ENCODE data around the gene CYFIP2. TPM values are rescaled to one million over a fixed set of nuclear protein-coding genes. Genes with fewer than 3 reads are reported as not detected.

The CYFIP2 gene
- total and polyA plus RNA-seq, 2 of the 13 experiments (the other 11 are each of a cell fraction or from before 2014, with no cell fraction given) = 22.6 to 30.3 TPM

DNA sequence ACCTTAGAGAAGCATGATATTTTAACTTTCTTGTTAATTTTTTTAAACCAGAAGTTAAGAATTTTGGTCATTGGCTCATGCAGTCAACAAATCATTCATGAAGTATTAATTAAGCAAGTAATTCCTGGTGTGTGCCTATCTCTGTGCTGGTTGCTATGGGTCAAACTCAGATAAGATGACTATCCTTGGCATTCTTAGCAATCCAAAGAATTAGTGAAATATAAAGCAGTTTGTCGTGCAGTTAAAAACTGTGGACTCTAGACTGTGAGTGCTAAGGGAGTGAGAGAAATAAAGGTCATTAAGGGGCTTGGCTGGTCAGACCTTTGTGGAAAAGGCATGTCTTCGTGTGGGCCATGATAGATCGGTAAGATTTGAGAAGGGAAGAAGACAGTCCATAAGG, 4.8 kb downstream of the CYFIP2 start (continued):
- TF ChIP-seq, protein P1, sequence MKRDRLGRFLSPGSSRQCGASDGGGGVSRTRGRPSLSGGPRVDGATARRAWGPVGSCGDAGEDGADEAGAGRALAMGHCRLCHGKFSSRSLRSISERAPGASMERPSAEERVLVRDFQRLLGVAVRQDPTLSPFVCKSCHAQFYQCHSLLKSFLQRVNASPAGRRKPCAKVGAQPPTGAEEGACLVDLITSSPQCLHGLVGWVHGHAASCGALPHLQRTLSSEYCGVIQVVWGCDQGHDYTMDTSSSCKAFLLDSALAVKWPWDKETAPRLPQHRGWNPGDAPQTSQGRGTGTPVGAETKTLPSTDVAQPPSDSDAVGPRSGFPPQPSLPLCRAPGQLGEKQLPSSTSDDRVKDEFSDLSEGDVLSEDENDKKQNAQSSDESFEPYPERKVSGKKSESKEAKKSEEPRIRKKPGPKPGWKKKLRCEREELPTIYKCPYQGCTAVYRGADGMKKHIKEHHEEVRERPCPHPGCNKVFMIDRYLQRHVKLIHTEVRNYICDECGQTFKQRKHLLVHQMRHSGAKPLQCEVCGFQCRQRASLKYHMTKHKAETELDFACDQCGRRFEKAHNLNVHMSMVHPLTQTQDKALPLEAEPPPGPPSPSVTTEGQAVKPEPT (CRISPR knock-in tag; IDR thresholded peaks at IDR 0.05; ENCODE audit: low read depth) = no peak
- TF ChIP-seq ZNF253 (CRISPR knock-in tag; IDR thresholded peaks at IDR 0.05; ENCODE audit: borderline replicate concordance) = no peak
- TF ChIP-seq, protein P2, sequence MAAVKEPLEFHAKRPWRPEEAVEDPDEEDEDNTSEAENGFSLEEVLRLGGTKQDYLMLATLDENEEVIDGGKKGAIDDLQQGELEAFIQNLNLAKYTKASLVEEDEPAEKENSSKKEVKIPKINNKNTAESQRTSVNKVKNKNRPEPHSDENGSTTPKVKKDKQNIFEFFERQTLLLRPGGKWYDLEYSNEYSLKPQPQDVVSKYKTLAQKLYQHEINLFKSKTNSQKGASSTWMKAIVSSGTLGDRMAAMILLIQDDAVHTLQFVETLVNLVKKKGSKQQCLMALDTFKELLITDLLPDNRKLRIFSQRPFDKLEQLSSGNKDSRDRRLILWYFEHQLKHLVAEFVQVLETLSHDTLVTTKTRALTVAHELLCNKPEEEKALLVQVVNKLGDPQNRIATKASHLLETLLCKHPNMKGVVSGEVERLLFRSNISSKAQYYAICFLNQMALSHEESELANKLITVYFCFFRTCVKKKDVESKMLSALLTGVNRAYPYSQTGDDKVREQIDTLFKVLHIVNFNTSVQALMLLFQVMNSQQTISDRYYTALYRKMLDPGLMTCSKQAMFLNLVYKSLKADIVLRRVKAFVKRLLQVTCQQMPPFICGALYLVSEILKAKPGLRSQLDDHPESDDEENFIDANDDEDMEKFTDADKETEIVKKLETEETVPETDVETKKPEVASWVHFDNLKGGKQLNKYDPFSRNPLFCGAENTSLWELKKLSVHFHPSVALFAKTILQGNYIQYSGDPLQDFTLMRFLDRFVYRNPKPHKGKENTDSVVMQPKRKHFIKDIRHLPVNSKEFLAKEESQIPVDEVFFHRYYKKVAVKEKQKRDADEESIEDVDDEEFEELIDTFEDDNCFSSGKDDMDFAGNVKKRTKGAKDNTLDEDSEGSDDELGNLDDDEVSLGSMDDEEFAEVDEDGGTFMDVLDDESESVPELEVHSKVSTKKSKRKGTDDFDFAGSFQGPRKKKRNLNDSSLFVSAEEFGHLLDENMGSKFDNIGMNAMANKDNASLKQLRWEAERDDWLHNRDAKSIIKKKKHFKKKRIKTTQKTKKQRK (IDR thresholded peaks at IDR 0.05; ENCODE audit: low read length) = no peak
- no peak for TF ChIP-seq ZNF354B (CRISPR knock-in tag; IDR thresholded peaks at IDR 0.05)
- no peak for TF ChIP-seq HHEX (CRISPR knock-in tag; IDR thresholded peaks at IDR 0.05)
- TF ChIP-seq ZNF546 (CRISPR knock-in tag; conservative IDR thresholded peaks at IDR 0.05) = no peak

DNA sequence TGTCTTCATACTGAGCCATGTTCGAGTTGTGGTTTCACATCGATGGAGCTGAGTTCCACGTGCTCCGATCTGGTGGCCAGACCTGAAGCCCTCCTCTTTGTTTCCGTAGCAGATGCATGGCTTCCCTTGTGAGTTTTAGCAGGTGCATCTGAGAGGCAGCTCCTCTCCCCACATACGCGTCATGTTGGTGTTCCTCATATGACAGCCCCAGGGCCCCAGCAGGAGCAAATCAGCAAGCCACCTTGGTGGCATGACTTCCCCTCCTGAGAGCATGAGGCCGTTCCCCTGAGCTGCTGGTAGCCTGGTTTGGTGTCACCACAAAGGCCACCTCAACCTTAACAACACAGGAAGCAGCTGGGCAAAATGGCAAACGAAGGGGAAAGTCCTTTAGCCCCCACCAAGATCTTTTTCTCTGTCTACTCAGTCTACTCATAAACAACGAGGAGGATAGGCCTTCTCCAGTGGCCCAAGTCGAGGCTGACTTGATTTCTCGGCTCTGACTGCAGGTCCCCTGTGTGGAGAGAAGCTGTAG, 5.9 kb downstream of the CYFIP2 start:
- DNase-seq (ENCODE audit: low spot score) (no peak), FAIRE-seq (no peak), ATAC-seq (no peak)
- H3K9me3 ChIP-seq (ENCODE audit: low read length) = no peaks in the 10 kb centered on the region
- WGBS (ENCODE audit: low lambda C conversion rate) = 94% methylated on average over 12 of the region's 12 CpGs
- BruUV-seq (replicated peaks) = no TSS peak
- in situ Hi-C loops (cut with HindIII; ENCODE audit: extremely low pct_ligation_motif_present, low pct_unique_long_range_greater_than_20kb) = no loop called here
- no peaks in the 10 kb centered on the region for H4K20me1 ChIP-seq (ENCODE audit: insufficient read depth, low read length)
- H3K27ac ChIP-seq (ENCODE audit: extremely low read length, insufficient read depth, low read length) = no peak overlapping the region
- POLR2A ChIA-PET = no interaction called here
- CTCF ChIA-PET (ENCODE audit: low intra/inter-chr PET ratio, low total read pairs) = no interaction called here
- H3K4me2 ChIP-seq (ENCODE audit: low read depth, low read length) = no peak overlapping the region
- TF ChIP-seq, protein P3, sequence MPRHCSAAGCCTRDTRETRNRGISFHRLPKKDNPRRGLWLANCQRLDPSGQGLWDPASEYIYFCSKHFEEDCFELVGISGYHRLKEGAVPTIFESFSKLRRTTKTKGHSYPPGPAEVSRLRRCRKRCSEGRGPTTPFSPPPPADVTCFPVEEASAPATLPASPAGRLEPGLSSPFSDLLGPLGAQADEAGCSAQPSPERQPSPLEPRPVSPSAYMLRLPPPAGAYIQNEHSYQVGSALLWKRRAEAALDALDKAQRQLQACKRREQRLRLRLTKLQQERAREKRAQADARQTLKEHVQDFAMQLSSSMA (CRISPR knock-in tag; IDR thresholded peaks at IDR 0.05) = no peak
- no peak for TF ChIP-seq NFKB2 (CRISPR knock-in tag; IDR thresholded peaks at IDR 0.05; ENCODE audit: borderline replicate concordance)
- no peak for TF ChIP-seq ZNF552 (CRISPR knock-in tag; IDR thresholded peaks at IDR 0.05; ENCODE audit: borderline replicate concordance)
- no peak for TF ChIP-seq RFX1 (IDR thresholded peaks at IDR 0.05)
- TF ChIP-seq SOX13 (IDR thresholded peaks at IDR 0.05) = no peak
- TF ChIP-seq SOX13 (CRISPR knock-in tag; conservative IDR thresholded peaks at IDR 0.05 in 1 of 2, IDR thresholded peaks at IDR 0.05 in 1 of 2) = no peak
- no peak for TF ChIP-seq CREM (IDR thresholded peaks at IDR 0.05)
- no peak for TF ChIP-seq CREM (CRISPR knock-in tag; IDR thresholded peaks at IDR 0.05)
- no peak for TF ChIP-seq CBX5 (CRISPR knock-in tag; IDR thresholded peaks at IDR 0.05; ENCODE audit: borderline replicate concordance)
- TF ChIP-seq ZNF577 (CRISPR knock-in tag; IDR thresholded peaks at IDR 0.05; ENCODE audit: borderline replicate concordance, low read depth) = no peak
- no peak for TF ChIP-seq CREB1 (IDR thresholded peaks at IDR 0.05)
- no peak for TF ChIP-seq CREB1 (CRISPR knock-in tag; IDR thresholded peaks at IDR 0.05)
- intact Hi-C loops (cut with micrococcal nuclease; ENCODE audit: unreplicated experiment) = no loop called here
- H3K36me3 ChIP-seq (replicated peaks in 1 of 2; ENCODE audit: control insufficient read depth in 1 of 2, insufficient read depth in 2 of 2, low read length in 2 of 2) = no peaks in the 10 kb centered on the region
- H3K9ac ChIP-seq (ENCODE audit: insufficient read depth, low read depth, low read length) = no peak overlapping the region
- H3K79me2 ChIP-seq (ENCODE audit: insufficient read depth, low read length) = peaks cover 22% of the 10 kb centered on the region
- H2AFZ ChIP-seq (ENCODE audit: low read length) = no peak overlapping the region
- H3K4me3 ChIP-seq (replicated peaks in 1 of 3; ENCODE audit: insufficient read depth in 1 of 3, low read depth in 2 of 3, low read length in 3 of 3) = no peak overlapping the region
- H3K27me3 ChIP-seq (ENCODE audit: control insufficient read depth in 1 of 2, insufficient read depth in 2 of 2, low read length in 2 of 2) = no peaks in the 10 kb centered on the region
- H3K4me1 ChIP-seq (ENCODE audit: insufficient read depth, low read length) = peaks cover 38% of the 10 kb centered on the region
